HEK293T (cell line): ENCODE results near the gene FRZB.

ENCODE experiments used
- CTCF ChIA-PET: fragments of 350-600 bp; formaldehyde crosslinking; extraction: SDS; loops from one replicate; lab custom pipeline; 2021; ENCODE audit warnings: antibody characterized with exemption, inconsistent platforms; lab: Yijun Ruan, JAX
- POLR2A ChIA-PET: fragments of 350-600 bp; formaldehyde crosslinking; extraction: SDS; loops from one replicate; lab custom pipeline; 2020; ENCODE audit warnings: antibody characterized with exemption, inconsistent platforms; lab: Yijun Ruan, JAX
- DNase-seq: peaks from one replicate; pipeline ENCODE4 v3.0.0; 2012; ENCODE audit warnings: mixed read lengths; ENCODE audit errors: extremely low spot score
- ARNT ChIP-seq: fragments of 450-650 bp; IDR thresholded peaks from 2 replicates; pipeline ENCODE4 v1.6.1; 2017; ENCODE audit warnings: mild to moderate bottlenecking
- BHLHE40 ChIP-seq: fragments of 450-650 bp; IDR thresholded peaks from 2 replicates; pipeline ENCODE4 v1.6.1; 2016; ENCODE audit warnings: mild to moderate bottlenecking, moderate library complexity, borderline replicate concordance
- CTBP1 ChIP-seq: fragments of 450-650 bp; IDR thresholded peaks from 2 replicates; pipeline ENCODE4 v1.6.1; 2016; ENCODE audit warnings: borderline replicate concordance
- ELF4 ChIP-seq: fragments of 450-650 bp; IDR thresholded peaks from 2 replicates; pipeline ENCODE4 v1.6.1; 2017; ENCODE audit warnings: antibody characterized with exemption
- FOXA1 ChIP-seq: fragments of 450-650 bp; IDR thresholded peaks from 2 replicates; pipeline ENCODE4 v1.6.1; 2016; ENCODE audit warnings: mild to moderate bottlenecking
- FOXK2 ChIP-seq: fragments of 450-650 bp; IDR thresholded peaks from 2 replicates; pipeline ENCODE4 v1.6.1; 2016; ENCODE audit warnings: mild to moderate bottlenecking
- FOXM1 ChIP-seq: fragments of 450-650 bp; IDR thresholded peaks from 2 replicates; pipeline ENCODE4 v1.6.1; 2017; ENCODE audit warnings: mild to moderate bottlenecking, borderline replicate concordance
- HDGF ChIP-seq: fragments of 450-650 bp; IDR thresholded peaks from 2 replicates; pipeline ENCODE4 v1.6.1; 2017; ENCODE audit warnings: antibody characterized with exemption, borderline replicate concordance
- L3MBTL2 ChIP-seq: fragments of 450-650 bp; conservative IDR thresholded peaks from 2 replicates; pipeline ENCODE4 v1.6.1; 2016; ENCODE audit warnings: mild to moderate bottlenecking
- LEF1 ChIP-seq: fragments of 450-650 bp; IDR thresholded peaks from 2 replicates; pipeline ENCODE4 v1.6.1; 2017; ENCODE audit warnings: mild to moderate bottlenecking, borderline replicate concordance
- NFRKB ChIP-seq: fragments of 450-650 bp; IDR thresholded peaks from 2 replicates; pipeline ENCODE4 v1.6.1; 2016; ENCODE audit warnings: mild to moderate bottlenecking, moderate library complexity
- SP1 ChIP-seq: fragments of 450-650 bp; IDR thresholded peaks from 2 replicates; pipeline ENCODE4 v1.6.1; 2017
- SUZ12 ChIP-seq: fragments of 450-650 bp; IDR thresholded peaks from 2 replicates; pipeline ENCODE4 v1.6.1; 2016; ENCODE audit warnings: mild to moderate bottlenecking
- TARDBP ChIP-seq: fragments of 450-650 bp; IDR thresholded peaks from 2 replicates; pipeline ENCODE4 v1.6.1; 2016
- ZNF384 ChIP-seq: fragments of 450-650 bp; IDR thresholded peaks from 2 replicates; pipeline ENCODE4 v1.6.1; 2016
- TF ChIP-seq, protein P1 (sequence below): fragments of 450-650 bp; IDR thresholded peaks from 2 replicates; pipeline ENCODE4 v1.6.1; 2016

The FRZB gene

DNA sequence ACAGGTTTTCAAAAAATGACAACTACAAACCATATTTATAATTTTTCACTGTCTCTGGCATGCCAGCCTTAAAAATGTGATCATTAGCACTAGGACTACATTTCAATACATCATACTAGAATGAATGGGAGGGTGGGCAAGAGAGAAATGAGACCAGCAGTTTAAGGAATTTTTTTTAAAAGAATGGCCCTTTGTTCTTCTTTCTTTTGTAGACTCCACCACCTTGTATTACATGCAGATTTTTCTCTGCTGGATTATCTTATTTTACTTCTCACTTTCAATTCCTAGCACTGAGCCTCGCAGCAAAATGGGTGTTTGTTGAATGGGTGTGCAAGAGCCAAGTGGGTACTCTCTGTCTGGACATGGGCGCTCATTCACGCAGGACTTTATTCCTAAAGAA, 39.9 kb downstream of the FRZB start:
- CTCF ChIA-PET = no interaction called here
- no peak for DNase-seq
- no peak for TF ChIP-seq LEF1
- no peak for TF ChIP-seq ZNF384
- TF ChIP-seq SUZ12 = no peak
- no peak for TF ChIP-seq NFRKB
- no peak for TF ChIP-seq L3MBTL2
- TF ChIP-seq, protein P1, sequence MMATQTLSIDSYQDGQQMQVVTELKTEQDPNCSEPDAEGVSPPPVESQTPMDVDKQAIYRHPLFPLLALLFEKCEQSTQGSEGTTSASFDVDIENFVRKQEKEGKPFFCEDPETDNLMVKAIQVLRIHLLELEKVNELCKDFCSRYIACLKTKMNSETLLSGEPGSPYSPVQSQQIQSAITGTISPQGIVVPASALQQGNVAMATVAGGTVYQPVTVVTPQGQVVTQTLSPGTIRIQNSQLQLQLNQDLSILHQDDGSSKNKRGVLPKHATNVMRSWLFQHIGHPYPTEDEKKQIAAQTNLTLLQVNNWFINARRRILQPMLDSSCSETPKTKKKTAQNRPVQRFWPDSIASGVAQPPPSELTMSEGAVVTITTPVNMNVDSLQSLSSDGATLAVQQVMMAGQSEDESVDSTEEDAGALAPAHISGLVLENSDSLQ = no peak
- TF ChIP-seq ARNT = no peak
- POLR2A ChIA-PET = no interaction called here

DNA sequence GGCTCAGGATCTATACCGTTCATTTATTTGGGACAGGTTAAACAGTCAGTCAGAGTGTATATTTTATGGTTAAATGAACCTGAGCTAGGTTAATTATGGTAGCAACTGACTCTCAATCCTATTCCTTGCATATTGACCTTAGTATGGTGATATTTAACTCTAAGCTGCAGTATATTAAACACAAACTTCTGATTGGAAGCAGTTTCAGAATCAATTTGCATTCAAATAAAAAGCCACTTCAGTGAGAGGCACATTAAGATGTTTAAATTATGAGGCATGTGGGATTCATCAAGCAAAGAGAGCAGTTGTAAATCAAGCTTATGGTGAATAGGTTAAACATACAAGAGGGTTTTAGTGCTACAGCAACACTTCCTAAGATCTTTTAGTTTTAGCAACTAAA, 40.4 kb downstream of the FRZB start:
- DNase-seq = no peak
- ChIA-PET POLR2A (no interaction called here), CTCF (no interaction called here)
- TF ChIP-seq, protein P1 = peak; percentile 82
- no peak for TF ChIP-seq ELF4

GRCh38 chr2:182824767-182825158, 41.7 kb downstream of the FRZB start:
- ChIA-PET CTCF (no interaction called here), POLR2A (no interaction called here)
- no peak for DNase-seq
- no peak for TF ChIP-seq FOXK2
- no peak for TF ChIP-seq SP1
- no peak for TF ChIP-seq HDGF
- TF ChIP-seq NFRKB = no peak
- TF ChIP-seq ARNT = no peak
- no peak for TF ChIP-seq L3MBTL2
- no peak for TF ChIP-seq FOXM1
- no peak for TF ChIP-seq CTBP1
- no peak for TF ChIP-seq ZNF384
- TF ChIP-seq, protein P1 = no peak
- TF ChIP-seq ELF4 = no peak
- no peak for TF ChIP-seq LEF1
- no peak for TF ChIP-seq TARDBP
- no peak for TF ChIP-seq SUZ12
- no peak for TF ChIP-seq FOXA1
- TF ChIP-seq BHLHE40 = no peak

GRCh38 chr2:182824056-182824766, 42.2 kb downstream of the FRZB start:
- no peak for DNase-seq
- CTCF ChIA-PET = interaction anchor here (0.7 kb wide), 1 partner anchor 424 kb away, joined by 3 read pairs; no protein-coding TSS in a partner anchor

DNA sequence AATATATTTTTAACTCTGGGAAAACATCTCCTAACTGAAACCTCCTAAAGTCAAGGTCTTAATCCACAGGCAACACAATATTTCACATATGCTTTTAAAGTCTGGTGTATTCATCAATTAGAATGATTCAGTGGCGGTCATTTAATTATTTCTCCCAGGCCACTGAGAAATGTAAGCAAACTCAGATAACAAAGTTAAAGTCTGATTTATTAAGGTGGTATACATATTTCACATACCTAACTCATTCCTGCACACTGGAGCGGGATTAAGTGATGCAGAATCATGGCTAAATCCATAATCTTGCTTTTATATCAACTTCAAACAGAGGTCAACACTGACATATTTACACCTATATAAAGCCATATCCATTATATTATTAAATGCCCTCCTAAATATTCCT, 43.7 kb downstream of the FRZB start:
- ChIA-PET POLR2A (no interaction called here), CTCF (no interaction called here)
- no peak for TF ChIP-seq SUZ12
- DNase-seq = no peak

More at GRCh38 chr2:182824056-182824766, 42.2 kb downstream of the FRZB start:
- POLR2A ChIA-PET = no interaction called here
- no peak for TF ChIP-seq BHLHE40
- no peak for TF ChIP-seq LEF1
- no peak for TF ChIP-seq L3MBTL2
- TF ChIP-seq FOXK2 = no peak
- no peak for TF ChIP-seq SUZ12
- no peak for TF ChIP-seq CTBP1
- TF ChIP-seq HDGF = no peak
- no peak for TF ChIP-seq FOXA1
- TF ChIP-seq ZNF384 = no peak
- no peak for TF ChIP-seq TARDBP
- no peak for TF ChIP-seq FOXM1
- TF ChIP-seq ELF4 = no peak
- no peak for TF ChIP-seq NFRKB
- TF ChIP-seq ARNT = no peak
- TF ChIP-seq, protein P1 = no peak
- TF ChIP-seq SP1 = no peak

- no peak for TF ChIP-seq LEF1
- TF ChIP-seq BHLHE40 = no peak
- TF ChIP-seq FOXA1 = no peak
- TF ChIP-seq NFRKB = no peak
- TF ChIP-seq TARDBP = no peak
- no peak for TF ChIP-seq ZNF384
- no peak for TF ChIP-seq FOXM1
- TF ChIP-seq SP1 = no peak
- TF ChIP-seq, protein P1 = no peak
- no peak for TF ChIP-seq SUZ12
- no peak for TF ChIP-seq L3MBTL2
- TF ChIP-seq ELF4 = no peak
- TF ChIP-seq FOXK2 = no peak
- TF ChIP-seq ARNT = no peak
- TF ChIP-seq HDGF = no peak
- DNase-seq = no peak
- ChIA-PET POLR2A (no interaction called here), CTCF (interaction anchor here (0.6 kb wide), 1 partner anchor 16 kb away, joined by 3 read pairs; no protein-coding TSS in a partner anchor)
Measured at GRCh38 chr2:182821182-182821581, 45.3 kb downstream of the FRZB start.
